Activated B cell treated with CpG ODN at 0.5 μM for 24 hours (primary cell): ENCODE data around the gene TMEM235. TPM values are rescaled to one million over a fixed set of nuclear protein-coding genes. Genes with fewer than 3 reads are reported as not detected.

Experiments
- ATAC-seq: fragments of 200-7000 bp; cut with Tn5 transposase; one replicate; pipeline ENCODE4 v1.10.0; 2021; ENCODE audit warnings: low read depth, mild to moderate bottlenecking, moderate library complexity
- CTCF ChIA-PET: fragments of 350-600 bp; sonication (Branson Sonifier 250); formaldehyde crosslinking; loops from one replicate; lab custom pipeline; 2021; ENCODE audit warnings: antibody characterized with exemption; lab: Charles Lee
- POLR2A ChIA-PET: fragments of 350-600 bp; sonication (Branson Sonifier 250); formaldehyde crosslinking; loops from one replicate; lab custom pipeline; 2021; ENCODE audit warnings: antibody characterized with exemption; lab: Charles Lee
- DNase-seq: peaks from one replicate; pipeline ENCODE4 v3.0.0; 2022
- H3K27ac Mint-ChIP-seq: one replicate; pipeline ENCODE4 v1.8.0; 2020; ENCODE audit warnings: mixed read lengths
- H3K27me3 Mint-ChIP-seq: one replicate; pipeline ENCODE4 v1.8.0; 2021; ENCODE audit warnings: mixed read lengths
- H3K36me3 Mint-ChIP-seq: one replicate; pipeline ENCODE4 v1.8.0; 2021; ENCODE audit warnings: low read depth, mixed read lengths
- H3K4me1 Mint-ChIP-seq: one replicate; pipeline ENCODE4 v1.8.0; 2021; ENCODE audit warnings: mixed read lengths
- H3K4me3 Mint-ChIP-seq: one replicate; pipeline ENCODE4 v1.8.0; 2020; ENCODE audit warnings: mild to moderate bottlenecking, mixed read lengths
- H3K9me3 Mint-ChIP-seq: one replicate; pipeline ENCODE4 v1.8.0; 2020; ENCODE audit warnings: mixed read lengths
- intact Hi-C: fragments of 100-400 bp; cut with micrococcal nuclease; formaldehyde crosslinking; loops from one replicate; pipeline ENCODE4 v1.15.1; 2024
- total RNA-seq: library from RNA; stranded (reverse); gene quantifications from 2 replicates; pipeline ENCODE4 v1.2.3, GENCODE V29; 2022
- TF ChIP-seq, protein P1 (sequence below): fragments of 200-600 bp; IDR thresholded peaks from one replicate; pipeline ENCODE4 v1.8.0; 2022; ENCODE audit warnings: antibody characterized with exemption, mild to moderate bottlenecking

The TMEM235 gene
- total RNA-seq, 1 donor from 2014 or later = not detected

DNA sequence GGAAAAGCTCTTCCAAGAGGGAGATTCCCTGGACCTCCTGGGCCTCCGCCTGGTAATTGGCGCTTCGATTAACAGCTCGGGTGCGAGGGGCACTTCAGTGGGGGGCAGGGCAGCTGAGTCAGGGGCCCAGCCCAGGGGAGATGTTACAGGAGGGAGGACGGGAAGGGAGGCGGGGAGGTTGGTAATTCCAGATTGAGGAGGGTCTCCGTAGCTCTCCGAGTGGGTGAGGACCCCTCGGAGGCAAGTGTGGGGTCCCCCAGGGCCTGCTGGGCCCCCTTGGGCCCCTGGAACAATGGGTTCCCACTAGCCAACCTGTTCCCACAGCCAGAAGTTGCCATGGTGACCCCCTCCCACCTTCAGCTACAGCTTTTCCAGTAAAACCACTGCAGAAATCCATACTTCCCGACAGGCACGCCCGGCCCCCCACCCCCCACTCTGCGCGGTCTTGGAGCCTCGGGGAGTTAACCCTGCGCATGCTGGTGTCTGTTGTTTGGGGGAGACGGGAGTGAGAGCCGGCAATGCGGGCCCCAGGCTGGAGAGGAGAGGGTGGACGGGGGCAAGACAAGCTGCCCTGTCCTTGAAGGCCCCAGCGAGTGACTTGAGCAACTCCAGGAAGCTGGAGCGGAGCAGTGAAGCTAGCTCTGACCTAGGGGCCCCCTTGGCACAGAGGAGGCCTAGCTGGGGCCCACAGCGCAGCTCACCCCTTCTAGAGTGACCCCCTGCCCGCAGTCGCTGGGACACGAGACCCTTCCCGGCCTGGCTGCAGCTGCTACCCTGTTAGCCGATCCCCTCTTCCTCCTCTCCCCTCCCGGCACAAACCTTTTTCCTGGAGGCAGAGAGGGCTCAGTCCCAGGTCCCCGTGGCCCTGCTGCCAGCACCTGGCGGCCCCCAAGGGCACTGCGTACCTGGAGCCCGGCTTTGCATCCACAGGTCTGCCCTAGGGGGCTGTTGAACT is 37.8 kb downstream of the TMEM235 start:
- no peak overlapping the region for H3K27ac Mint-ChIP-seq
- peaks cover 2% of the 10 kb centered on the region for H3K9me3 Mint-ChIP-seq
- intact Hi-C loops = no loop called here
- DNase-seq (no peak), ATAC-seq (no peak)
- POLR2A ChIA-PET = no interaction called here
- H3K27me3 Mint-ChIP-seq = peaks cover 4% of the 10 kb centered on the region
- H3K4me3 Mint-ChIP-seq = no peak overlapping the region
- H3K4me1 Mint-ChIP-seq = peaks cover 22% of the 10 kb centered on the region
- TF ChIP-seq, protein P1, sequence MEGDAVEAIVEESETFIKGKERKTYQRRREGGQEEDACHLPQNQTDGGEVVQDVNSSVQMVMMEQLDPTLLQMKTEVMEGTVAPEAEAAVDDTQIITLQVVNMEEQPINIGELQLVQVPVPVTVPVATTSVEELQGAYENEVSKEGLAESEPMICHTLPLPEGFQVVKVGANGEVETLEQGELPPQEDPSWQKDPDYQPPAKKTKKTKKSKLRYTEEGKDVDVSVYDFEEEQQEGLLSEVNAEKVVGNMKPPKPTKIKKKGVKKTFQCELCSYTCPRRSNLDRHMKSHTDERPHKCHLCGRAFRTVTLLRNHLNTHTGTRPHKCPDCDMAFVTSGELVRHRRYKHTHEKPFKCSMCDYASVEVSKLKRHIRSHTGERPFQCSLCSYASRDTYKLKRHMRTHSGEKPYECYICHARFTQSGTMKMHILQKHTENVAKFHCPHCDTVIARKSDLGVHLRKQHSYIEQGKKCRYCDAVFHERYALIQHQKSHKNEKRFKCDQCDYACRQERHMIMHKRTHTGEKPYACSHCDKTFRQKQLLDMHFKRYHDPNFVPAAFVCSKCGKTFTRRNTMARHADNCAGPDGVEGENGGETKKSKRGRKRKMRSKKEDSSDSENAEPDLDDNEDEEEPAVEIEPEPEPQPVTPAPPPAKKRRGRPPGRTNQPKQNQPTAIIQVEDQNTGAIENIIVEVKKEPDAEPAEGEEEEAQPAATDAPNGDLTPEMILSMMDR = no peak
- H3K36me3 Mint-ChIP-seq = no peaks in the 10 kb centered on the region
- CTCF ChIA-PET = interaction anchor here (1.1 kb wide), 1 partner anchor 10 kb away, joined by 3 read pairs; no protein-coding TSS in a partner anchor

DNA sequence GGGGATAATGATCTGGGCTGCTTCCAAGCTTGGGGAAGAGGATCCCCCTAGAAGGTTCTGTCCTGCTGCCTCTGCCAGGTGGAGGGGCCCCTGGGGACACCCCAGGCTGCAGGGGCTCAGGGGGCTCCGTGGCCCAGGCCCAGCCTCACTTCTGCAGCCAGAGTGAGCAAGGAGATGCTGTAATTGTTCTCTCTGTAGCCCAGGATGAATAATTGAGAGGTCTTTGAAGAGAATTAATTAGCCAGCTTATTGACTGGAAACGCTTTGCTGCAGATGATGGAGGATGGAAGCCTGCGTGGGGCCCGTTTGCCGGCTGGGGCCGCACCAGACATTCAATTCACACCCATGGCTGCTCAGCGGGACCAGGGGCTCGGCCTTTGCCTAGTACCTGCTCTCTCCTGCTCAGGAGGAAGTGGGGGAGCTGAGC is 38.5 kb downstream of the TMEM235 start:
- DNase-seq (no peak), ATAC-seq (no peak)
- ChIA-PET POLR2A (no interaction called here), CTCF (interaction anchor here (1.1 kb wide), 1 partner anchor 19 kb away, joined by 3 read pairs; no protein-coding TSS in a partner anchor)
- Mint-ChIP-seq H3K27ac (no peak overlapping the region), H3K27me3 (peaks cover 4% of the 10 kb centered on the region), H3K4me1 (peaks cover 22% of the 10 kb centered on the region), H3K4me3 (no peak overlapping the region), H3K9me3 (peaks cover 2% of the 10 kb centered on the region), H3K36me3 (no peaks in the 10 kb centered on the region)
- TF ChIP-seq, protein P1 = no peak
- intact Hi-C loops = no loop called here

DNA sequence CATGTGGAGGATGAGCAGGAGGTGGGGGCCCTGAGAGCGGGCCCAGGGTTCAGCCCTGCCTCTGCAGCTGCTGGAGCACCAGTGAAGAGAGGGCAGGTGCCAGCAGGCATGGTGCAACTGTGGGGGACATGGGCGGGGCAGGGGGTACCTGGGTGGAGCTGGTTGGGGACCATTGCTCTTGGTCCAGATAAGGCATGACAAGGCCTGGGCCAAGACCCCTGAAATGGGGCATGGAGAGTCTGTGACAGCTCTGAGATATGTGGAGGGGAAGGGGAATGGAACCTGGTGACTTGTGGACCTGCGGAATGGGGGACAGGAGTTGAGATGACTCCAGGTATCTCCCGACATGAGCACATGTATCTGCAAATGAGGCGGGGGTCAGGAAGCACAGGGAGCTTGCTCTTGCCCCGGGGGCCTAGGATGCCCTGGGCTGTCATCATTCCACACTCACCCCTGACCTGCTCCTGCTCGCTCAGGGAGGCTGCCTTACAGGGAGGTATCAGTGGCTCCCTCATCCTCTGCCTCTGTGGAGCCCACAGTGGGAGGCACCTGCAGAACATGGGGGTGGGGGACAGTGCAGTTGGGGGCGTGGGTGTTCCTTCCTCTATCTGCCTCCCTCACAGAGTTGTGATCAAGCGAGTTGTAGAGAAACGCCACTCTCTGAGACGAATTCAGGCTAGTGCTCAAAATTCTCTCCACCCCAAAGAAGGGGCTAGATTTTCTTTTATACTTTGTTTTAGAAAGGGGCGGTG is 40.2 kb downstream of the TMEM235 start:
- H3K9me3 Mint-ChIP-seq = peaks cover 2% of the 10 kb centered on the region
- TF ChIP-seq, protein P1 = no peak
- DNase-seq (no peak), ATAC-seq (no peak)
- intact Hi-C loops = no loop called here
- POLR2A ChIA-PET = interaction anchor here (0.6 to 1.5 kb wide), 2 partner anchors 76 to 89 kb away, joined by 6 to 9 read pairs; partner anchors contain the start of gene SOCS3
- no peak overlapping the region for H3K27ac Mint-ChIP-seq
- no peaks in the 10 kb centered on the region for H3K36me3 Mint-ChIP-seq
- peaks cover 37% of the 10 kb centered on the region for H3K4me1 Mint-ChIP-seq
- H3K4me3 Mint-ChIP-seq = peak overlapping the region; percentile 19
- CTCF ChIA-PET = interaction anchor here (1.1 kb wide), 1 partner anchor 17 kb away, joined by 3 read pairs; no protein-coding TSS in a partner anchor
- peaks cover 6% of the 10 kb centered on the region for H3K27me3 Mint-ChIP-seq

DNA sequence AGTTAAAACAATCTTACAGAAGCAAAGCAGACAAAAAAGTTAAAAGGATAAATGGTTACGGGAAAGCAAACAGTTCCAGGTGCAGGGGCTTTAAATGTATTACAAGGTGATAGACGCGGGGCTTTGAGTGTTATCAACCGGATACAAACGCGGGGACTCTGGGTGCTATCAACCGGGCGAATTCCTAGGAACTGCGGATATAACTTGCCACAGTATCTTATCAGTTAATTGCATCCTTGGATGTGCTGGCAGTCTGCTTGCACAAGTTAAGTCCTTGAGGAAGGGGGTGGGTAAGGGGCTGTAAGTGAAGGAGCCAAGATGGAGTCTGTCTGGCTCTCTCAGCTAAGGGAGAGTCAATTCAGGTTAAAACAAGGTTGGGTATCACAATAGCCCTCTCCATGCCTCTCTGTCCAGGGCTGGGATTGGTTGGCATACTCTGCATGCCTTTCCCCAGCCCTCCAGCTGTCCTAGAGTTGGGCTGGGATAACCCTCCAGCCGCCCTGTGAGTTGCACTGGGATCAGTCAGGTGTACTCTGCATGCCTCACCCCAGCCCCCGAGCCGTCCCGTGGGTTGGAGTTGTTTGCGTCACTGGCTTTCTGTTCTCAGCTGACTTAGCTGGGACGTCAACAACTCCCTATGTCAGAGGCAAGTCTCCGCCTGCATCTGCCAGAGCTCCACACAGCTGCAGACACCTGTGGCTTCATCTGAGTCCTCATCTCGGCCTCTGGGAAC is 40.9 kb downstream of the TMEM235 start:
- Mint-ChIP-seq H3K9me3 (peaks cover 2% of the 10 kb centered on the region), H3K4me3 (peak overlapping the region; percentile 19), H3K27me3 (peaks cover 6% of the 10 kb centered on the region), H3K36me3 (no peaks in the 10 kb centered on the region), H3K27ac (no peak overlapping the region), H3K4me1 (peaks cover 38% of the 10 kb centered on the region)
- TF ChIP-seq, protein P1 = no peak
- intact Hi-C loops = no loop called here
- DNase-seq (no peak), ATAC-seq (peak; percentile 69)
- CTCF ChIA-PET = interaction anchor here (0.9 kb wide), 1 partner anchor 150 kb away, joined by 4 read pairs; no protein-coding TSS in a partner anchor
- POLR2A ChIA-PET = interaction anchor here (0.6 to 1.5 kb wide), 3 partner anchors 13 to 88 kb away, joined by 4 to 9 read pairs (median 6); partner anchors contain the start of gene SOCS3
